Endothelial cell of umbilical vein (primary cell): Measurements from ENCODE around the gene ADGRG1. TPM values are rescaled to one million over a fixed set of nuclear protein-coding genes. Genes with fewer than 3 reads are reported as not detected.

ENCODE experiments used
- BruUV-seq: library from RNA; stranded (reverse); fragments of 400-500 nt; replicated peaks from 2 replicates; lab custom pipeline; 2021; lab: Mats Ljungman, UMichigan
- CTCF ChIA-PET: fragments of 300-600, 350-600 bp; sonication (Branson Sonifier 250); formaldehyde crosslinking; loops from one replicate; lab custom pipeline; 2021; ENCODE audit warnings: antibody characterized with exemption, inconsistent platforms; lab: Charles Lee
- POLR2A ChIA-PET: fragments of 300-600, 350-600 bp; sonication (Branson Sonifier 250); formaldehyde crosslinking; loops from one replicate; lab custom pipeline; 2021; ENCODE audit warnings: antibody characterized with exemption, inconsistent platforms; lab: Charles Lee
- DNase-seq: peaks from one replicate; pipeline ENCODE4 v3.0.0-alpha.2; 2011; ENCODE audit warnings: low read depth, low spot score
- FAIRE-seq: peaks from 2 replicates; lab custom pipeline; 2011; peaks lifted over from hg19 to GRCh38; lab: Jason Lieb, UNC
- H2AFZ ChIP-seq: 2 replicates; pipeline ENCODE4 v1.6.0; 2012; ENCODE audit warnings: low read depth, low read length, control low read depth, inconsistent platforms
- H3K27ac ChIP-seq: 2 replicates; pipeline ENCODE4 v1.5.1; 2011; ENCODE audit warnings: low read depth, mild to moderate bottlenecking, control low read depth, low read length, moderate library complexity; ENCODE audit not compliant: insufficient read depth
- H3K27me3 ChIP-seq, 2 experiments: 2 replicates each; pipeline versions ENCODE4 v1.6.0 to v1.6.1; 2011; ENCODE audit warnings: low read length in 2 of 2, mixed read lengths in 1 of 2; ENCODE audit not compliant: control insufficient read depth in 2 of 2, insufficient read depth in 2 of 2
- H3K36me3 ChIP-seq, 2 experiments: 2 replicates in 1 of 2; 3 replicates in 1 of 2; pipeline ENCODE4 v1.5.1; 2011; ENCODE audit warnings: low read length in 2 of 2, mild to moderate bottlenecking in 1 of 2, moderate library complexity in 1 of 2; ENCODE audit not compliant: control insufficient read depth in 2 of 2, insufficient read depth in 2 of 2; ENCODE audit errors: extremely low read depth in 1 of 2
- H3K4me1 ChIP-seq: 3 replicates; pipeline ENCODE4 v1.5.1; 2011; ENCODE audit warnings: mild to moderate bottlenecking, low read length; ENCODE audit not compliant: control insufficient read depth, insufficient read depth; ENCODE audit errors: extremely low read depth
- H3K4me2 ChIP-seq: 2 replicates; pipeline ENCODE4 v1.6.1; 2011; ENCODE audit warnings: low read length, control low read depth, mixed read lengths; ENCODE audit not compliant: insufficient read depth
- H3K4me3 ChIP-seq, 3 experiments: fragments of 200-600 bp in 1 of 3; sonication (generic), shearing (Covaris generic) in 1 of 3; replicated peaks in 1 of 3; 2 replicates each; pipeline ENCODE4 v1.5.1; 2011 to 2016; ENCODE audit warnings: control low read depth in 3 of 3, low read length in 3 of 3, mild to moderate bottlenecking in 2 of 3, inconsistent platforms in 1 of 3, low read depth in 1 of 3, moderate library complexity in 1 of 3; ENCODE audit not compliant: insufficient read depth in 1 of 3
- H3K79me2 ChIP-seq: 2 replicates; pipeline ENCODE4 v1.6.0; 2012; ENCODE audit warnings: low read length, inconsistent platforms; ENCODE audit not compliant: control insufficient read depth, insufficient read depth
- H3K9ac ChIP-seq: replicated peaks from 2 replicates; pipeline ENCODE3; 2011; ENCODE audit warnings: low read length, control low read depth; ENCODE audit not compliant: insufficient read depth; ENCODE audit errors: extremely low read depth
- H3K9me1 ChIP-seq: replicated peaks from 3 replicates; pipeline ENCODE4 v1.6.0; 2011; ENCODE audit warnings: mild to moderate bottlenecking, low read length; ENCODE audit not compliant: control insufficient read depth, insufficient read depth; ENCODE audit errors: extremely low read depth
- H3K9me3 ChIP-seq: replicated peaks from 2 replicates; pipeline ENCODE4 v1.5.1; 2012; ENCODE audit warnings: low read length, inconsistent platforms; ENCODE audit not compliant: control insufficient read depth, insufficient read depth
- H4K20me1 ChIP-seq: replicated peaks from 2 replicates; pipeline ENCODE3; 2011; ENCODE audit warnings: mild to moderate bottlenecking, low read length; ENCODE audit not compliant: control insufficient read depth, insufficient read depth; ENCODE audit errors: extremely low read depth
- EZH2 ChIP-seq: IDR thresholded peaks from 2 replicates; pipeline ENCODE4 v1.6.1; 2012; ENCODE audit warnings: borderline replicate concordance, low read depth, mild to moderate bottlenecking, moderate library complexity, low read length, inconsistent platforms; ENCODE audit not compliant: severe bottlenecking
- FOS ChIP-seq: IDR thresholded peaks from 2 replicates; pipeline ENCODE4 v1.6.1; 2011; ENCODE audit warnings: mild to moderate bottlenecking, low read length, moderate library complexity, borderline replicate concordance; ENCODE audit not compliant: insufficient read depth
- GATA2 ChIP-seq: IDR thresholded peaks from 2 replicates; pipeline ENCODE4 v1.7.0; 2011; ENCODE audit warnings: low read depth, mild to moderate bottlenecking, moderate library complexity, mixed read lengths, low read length; ENCODE audit not compliant: insufficient read length, insufficient read depth
- JUN ChIP-seq: IDR thresholded peaks from 2 replicates; pipeline ENCODE4 v1.6.1; 2011; ENCODE audit warnings: borderline replicate concordance, low read depth; ENCODE audit not compliant: insufficient read length, insufficient read depth
- POLR2A ChIP-seq: IDR thresholded peaks from 2 replicates; pipeline ENCODE4 v1.6.1; 2012; ENCODE audit warnings: low read depth, mild to moderate bottlenecking, control low read depth, low read length
- POLR2AphosphoS5 ChIP-seq: IDR thresholded peaks from 2 replicates; pipeline ENCODE4 v1.6.1; 2012; ENCODE audit warnings: low read depth, mild to moderate bottlenecking, control low read depth, low read length, moderate library complexity; ENCODE audit not compliant: insufficient read depth
- dilution Hi-C: fragments of 300-500 bp; cut with MboI; formaldehyde crosslinking; loops from one replicate; pipeline ENCODE4 v1.15.0; 2019; ENCODE audit warnings: low sequenced_read_pairs; ENCODE audit not compliant: extremely low pct_ligation_motif_present
- intact Hi-C: fragments of 100-400 bp; cut with micrococcal nuclease; formaldehyde crosslinking; loops from one replicate; pipeline ENCODE4 v1.10.0; 2022
- polyA plus RNA-seq, 4 experiments: library from polyadenylated mRNA; depleted of rRNA in 3 of 4; stranded (reverse) in 3 of 4; unstranded in 1 of 4; fragments of >200 nt; gene quantifications; 2 replicates each; pipeline versions ENCODE4 v1.2.1 to v1.2.3, GENCODE V29; 2011 to 2012; ENCODE audit warnings: missing spikeins in 1 of 4
- total RNA-seq: library from RNA; stranded (reverse); gene quantifications from 2 replicates; pipeline ENCODE4 v1.2.3, GENCODE V29; 2021
- TF ChIP-seq, protein P1 (sequence below): IDR thresholded peaks from 2 replicates; pipeline ENCODE4 v1.6.1; 2011; ENCODE audit not compliant: insufficient read depth, insufficient read length
- TF ChIP-seq, protein P2 (sequence below), 2 donors: IDR thresholded peaks; 1 replicate in 1 of 2; 2 replicates in 1 of 2; pipeline ENCODE4 v1.5.1; 2011; ENCODE audit warnings: low read length in 2 of 2, mild to moderate bottlenecking in 2 of 2, moderate library complexity in 2 of 2, control low read depth in 1 of 2, inconsistent platforms in 1 of 2, low read depth in 1 of 2; ENCODE audit not compliant: insufficient read depth in 1 of 2; ENCODE audit errors: extremely low read depth in 1 of 2

ADGRG1 gene
- total and polyA plus RNA-seq, 2 donors (not counting 3 experiments of a cell fraction or from before 2014, with no cell fraction given): 45.6 to 92.5 TPM

DNA sequence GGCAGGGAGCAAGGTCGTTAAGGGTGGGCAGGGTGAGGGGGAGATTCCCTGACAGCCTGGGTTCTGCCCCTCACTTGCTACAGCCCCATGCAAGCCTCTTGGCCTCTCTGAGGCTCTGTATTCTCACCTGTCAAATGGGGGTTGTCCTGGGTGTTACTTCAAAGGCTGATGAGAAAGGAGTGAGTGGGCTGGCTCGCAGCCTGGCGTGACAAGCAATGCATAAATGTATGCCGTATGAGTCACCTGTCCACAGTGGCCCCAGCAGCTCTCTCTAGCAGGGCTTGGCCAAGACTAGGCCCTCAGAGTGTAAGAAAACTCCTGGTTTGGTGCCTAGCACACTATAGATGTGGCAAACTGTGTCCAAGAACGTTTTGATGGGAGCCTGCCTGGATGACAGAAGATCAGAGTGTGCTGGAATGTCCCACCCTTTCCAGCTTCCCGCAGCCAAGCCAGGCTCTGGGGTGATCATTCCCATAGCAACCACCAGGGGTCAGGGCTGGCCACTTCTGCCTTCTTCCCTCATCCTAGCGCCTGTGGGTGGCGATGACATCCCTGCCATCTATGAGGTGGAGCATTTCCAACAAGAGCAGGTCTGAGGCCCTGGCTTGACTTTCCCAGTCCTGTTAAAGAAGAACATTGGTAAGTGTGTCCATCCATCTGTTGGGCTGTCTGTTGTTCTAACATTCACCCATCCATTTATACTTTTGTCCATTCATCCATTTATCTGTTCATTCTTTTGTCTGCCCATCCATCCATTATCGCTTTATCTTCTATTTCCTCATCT is 37.2 kb upstream of the ADGRG1 start:
- H3K4me1 ChIP-seq: peaks cover 12% of the 10 kb centered on the region
- FAIRE-seq: peak; percentile 92

More for the DNA sequence above, 37.2 kb upstream of the ADGRG1 start:
- intact Hi-C loops: loop anchor here (1.0 to 5.0 kb wide), 7 partner anchors 15 to 410 kb away; partner anchors contain the start of genes ADGRG1, KATNB1, USB1 and ZNF319
- peak; percentile 74 for DNase-seq
- Histone ChIP-seq H3K4me3 (no peak overlapping the region), H3K27ac (peak overlapping the region; percentile 32), H3K4me2 (peak overlapping the region; percentile 43), H2AFZ (peak overlapping the region; percentile 70), H4K20me1 (no peaks in the 10 kb centered on the region), H3K79me2 (no peaks in the 10 kb centered on the region), H3K9me1 (no peaks in the 10 kb centered on the region), H3K36me3 (no peaks in the 10 kb centered on the region), H3K9ac (no peak overlapping the region), H3K27me3 (no peaks in the 10 kb centered on the region), H3K9me3 (no peaks in the 10 kb centered on the region)
- dilution Hi-C loops: no loop called here
- ChIA-PET POLR2A (interaction anchor here (1.4 kb wide), 1 partner anchor 56 kb away, joined by 4 read pairs; no protein-coding TSS in a partner anchor), CTCF (interaction anchor here (0.6 to 4.6 kb wide), 45 partner anchors 10 to 410 kb away, joined by 3 to 117 read pairs (median 7); partner anchors contain the start of genes ADGRG1, ADGRG3, KATNB1 and USB1)
- no TSS peak for BruUV-seq
- TF ChIP-seq, protein P1, sequence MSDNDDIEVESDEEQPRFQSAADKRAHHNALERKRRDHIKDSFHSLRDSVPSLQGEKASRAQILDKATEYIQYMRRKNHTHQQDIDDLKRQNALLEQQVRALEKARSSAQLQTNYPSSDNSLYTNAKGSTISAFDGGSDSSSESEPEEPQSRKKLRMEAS: no peak
- TF ChIP-seq FOS (peak; percentile 26), POLR2A (no peak), POLR2AphosphoS5 (no peak), GATA2 (no peak), JUN (peak; percentile 26), EZH2 (no peak)
- TF ChIP-seq, protein P2, sequence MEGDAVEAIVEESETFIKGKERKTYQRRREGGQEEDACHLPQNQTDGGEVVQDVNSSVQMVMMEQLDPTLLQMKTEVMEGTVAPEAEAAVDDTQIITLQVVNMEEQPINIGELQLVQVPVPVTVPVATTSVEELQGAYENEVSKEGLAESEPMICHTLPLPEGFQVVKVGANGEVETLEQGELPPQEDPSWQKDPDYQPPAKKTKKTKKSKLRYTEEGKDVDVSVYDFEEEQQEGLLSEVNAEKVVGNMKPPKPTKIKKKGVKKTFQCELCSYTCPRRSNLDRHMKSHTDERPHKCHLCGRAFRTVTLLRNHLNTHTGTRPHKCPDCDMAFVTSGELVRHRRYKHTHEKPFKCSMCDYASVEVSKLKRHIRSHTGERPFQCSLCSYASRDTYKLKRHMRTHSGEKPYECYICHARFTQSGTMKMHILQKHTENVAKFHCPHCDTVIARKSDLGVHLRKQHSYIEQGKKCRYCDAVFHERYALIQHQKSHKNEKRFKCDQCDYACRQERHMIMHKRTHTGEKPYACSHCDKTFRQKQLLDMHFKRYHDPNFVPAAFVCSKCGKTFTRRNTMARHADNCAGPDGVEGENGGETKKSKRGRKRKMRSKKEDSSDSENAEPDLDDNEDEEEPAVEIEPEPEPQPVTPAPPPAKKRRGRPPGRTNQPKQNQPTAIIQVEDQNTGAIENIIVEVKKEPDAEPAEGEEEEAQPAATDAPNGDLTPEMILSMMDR (IDR thresholded peaks at IDR 0.05; ENCODE audit: extremely low read depth in 1 of 2, insufficient read depth in 1 of 2, low read depth in 1 of 2, low read length in 2 of 2): peak; percentile 92 to 95
